K562 (cell line): Measurements from ENCODE around the gene SNIP1. TPM values are rescaled to one million over a fixed set of nuclear protein-coding genes. Genes with fewer than 3 reads are reported as not detected.

ENCODE experiments used
- BRCA1 ChIP-seq, 2 experiments: fragments of 450-650 bp in 1 of 2; sonication (generic) in 1 of 2; formaldehyde crosslinking in 1 of 2; IDR thresholded peaks; 2 replicates each; pipeline versions ENCODE4 v1.5.0 to v1.6.1; 2017 to 2020; ENCODE audit warnings: mild to moderate bottlenecking in 1 of 2, missing genetic modification reagents in 1 of 2
- HLTF ChIP-seq: fragments of 450-650 bp; IDR thresholded peaks from 2 replicates; pipeline ENCODE4 v1.6.1; 2016
- KDM2B ChIP-seq: fragments of 250-450 bp; sonication (Bioruptor Pico); IDR thresholded peaks from 2 replicates; pipeline ENCODE4 v1.8.0; 2021; ENCODE audit warnings: mild to moderate bottlenecking, moderate library complexity
- KDM5B ChIP-seq: fragments of 200-600 bp; sonication (generic); IDR thresholded peaks from 2 replicates; pipeline ENCODE4 v1.6.1; 2012; ENCODE audit warnings: low read depth, mild to moderate bottlenecking, moderate library complexity, low read length, control low read depth, inconsistent platforms; ENCODE audit not compliant: insufficient replicate concordance
- MAFF ChIP-seq: IDR thresholded peaks from 2 replicates; pipeline ENCODE4 v1.6.1; 2012; ENCODE audit warnings: low read length, improper control_type of control experiment
- NFE2 ChIP-seq: IDR thresholded peaks from 2 replicates; pipeline ENCODE4 v1.6.1; 2014; ENCODE audit warnings: antibody characterized with exemption, low read depth
- NFIC ChIP-seq: fragments of 450-650 bp; IDR thresholded peaks from 2 replicates; pipeline ENCODE4 v1.6.1; 2017; ENCODE audit warnings: mild to moderate bottlenecking, inconsistent platforms
- NFIX ChIP-seq: fragments of 250-450 bp; sonication (Bioruptor Pico); IDR thresholded peaks from 2 replicates; pipeline ENCODE4 v1.4.0; 2020; ENCODE audit warnings: low read depth, mild to moderate bottlenecking, moderate library complexity
- PRMT5 ChIP-seq: sonication (generic); formaldehyde crosslinking; IDR thresholded peaks from 2 replicates; pipeline ENCODE4 v1.5.0; 2020; ENCODE audit warnings: missing genetic modification reagents
- ZNF23 ChIP-seq: fragments of 250-450 bp; sonication (Bioruptor Pico); IDR thresholded peaks from 2 replicates; pipeline ENCODE4 v1.4.0; 2020; ENCODE audit warnings: mild to moderate bottlenecking
- ZNF316 ChIP-seq: fragments of 450-650 bp; IDR thresholded peaks from 2 replicates; pipeline ENCODE4 v1.6.1; 2016
- ZNF408 ChIP-seq: fragments of 250-450 bp; sonication (Bioruptor Pico); IDR thresholded peaks from 2 replicates; pipeline ENCODE4 v1.4.0; 2020; ENCODE audit warnings: low read depth, mild to moderate bottlenecking, moderate library complexity
- ZNF445 ChIP-seq: fragments of 250-450 bp; sonication (Bioruptor Pico); IDR thresholded peaks from 2 replicates; pipeline ENCODE4 v1.4.0; 2020; ENCODE audit warnings: low read depth, mild to moderate bottlenecking, moderate library complexity
- ZNF561 ChIP-seq: fragments of 450-650 bp; formaldehyde crosslinking; conservative IDR thresholded peaks from 2 replicates; pipeline ENCODE4 v1.4.0; 2020; ENCODE audit warnings: mild to moderate bottlenecking, moderate library complexity
- polyA plus RNA-seq, 8 experiments: library from polyadenylated mRNA; depleted of rRNA in 4 of 8; stranded (reverse) in 5 of 8; unstranded in 3 of 8; fragments of >200 nt; fragmentation: Nextera tagmentation in 2 of 8; fragmentation: Illumina TruSeq in 1 of 8; extraction: Ambion mirVana in 2 of 8; extraction: Trizol in 1 of 8; gene quantifications; 2 replicates each; pipeline versions ENCODE4 v1.2.1 to v1.2.3, GENCODE V29; 2011 to 2014; ENCODE audit warnings: inconsistent platforms in 1 of 8, missing spikeins in 1 of 8
- total RNA-seq, 7 experiments: library from RNA; depleted of rRNA in 6 of 7; stranded (reverse); fragments of >200 nt in 6 of 7; fragmentation: Illumina TruSeq in 2 of 7; extraction: Trizol in 2 of 7; gene quantifications; 2 replicates each; pipeline versions ENCODE4 v1.2.1 to v1.2.3, GENCODE V29; 2011 to 2021; ENCODE audit warnings: low replicate concordance in 1 of 7

SNIP1 gene
- total and polyA plus RNA-seq, 9 of the 15 experiments (the other 6 are each of a cell fraction or from before 2014, with no cell fraction given), result 2.9 to 25.9 (median 14.6) TPM

GRCh38 chr1:37515185-37516034 lies 38.7 kb downstream of the SNIP1 start (continued):
- TF ChIP-seq NFIC, result no peak
- no peak for TF ChIP-seq ZNF445 (CRISPR knock-in tag)
- no peak for TF ChIP-seq ZNF561
- no peak for TF ChIP-seq BRCA1 (IDR thresholded peaks at IDR 0.05)
- no peak for TF ChIP-seq BRCA1 (CRISPR knock-in tag; IDR thresholded peaks at IDR 0.05)
- no peak for TF ChIP-seq KDM5B
- peak; percentile 53 for TF ChIP-seq ZNF316
- 0 out of 2 replicates have a peak, but pooled peaks have one; percentile 32 for TF ChIP-seq ZNF23
- TF ChIP-seq HLTF, result no peak
- TF ChIP-seq ZNF408 (CRISPR knock-in tag), result no peak
- peak; percentile 98; the same call in 1 of the 2 replicates for TF ChIP-seq KDM2B (CRISPR knock-in tag)
- no peak for TF ChIP-seq PRMT5 (CRISPR knock-in tag)
- TF ChIP-seq MAFF, result peak; percentile 35; the same call in 1 of the 2 replicates
- TF ChIP-seq NFE2, result peak; percentile 85
- TF ChIP-seq NFIX (CRISPR knock-in tag), result no peak
